ENCODE measurements around the gene RIMBP2. TPM values are rescaled to one million over a fixed set of nuclear protein-coding genes. Genes with fewer than 3 reads are reported as not detected.
"Not testable (repeated sequence)": the region's sequence is repeated elsewhere in the genome, so short reads cannot be mapped to it uniquely, and the experiment has no call there.

The RIMBP2 gene
- total and polyA plus RNA-seq, 2 donors = 0.47 to 0.78 TPM

DNA sequence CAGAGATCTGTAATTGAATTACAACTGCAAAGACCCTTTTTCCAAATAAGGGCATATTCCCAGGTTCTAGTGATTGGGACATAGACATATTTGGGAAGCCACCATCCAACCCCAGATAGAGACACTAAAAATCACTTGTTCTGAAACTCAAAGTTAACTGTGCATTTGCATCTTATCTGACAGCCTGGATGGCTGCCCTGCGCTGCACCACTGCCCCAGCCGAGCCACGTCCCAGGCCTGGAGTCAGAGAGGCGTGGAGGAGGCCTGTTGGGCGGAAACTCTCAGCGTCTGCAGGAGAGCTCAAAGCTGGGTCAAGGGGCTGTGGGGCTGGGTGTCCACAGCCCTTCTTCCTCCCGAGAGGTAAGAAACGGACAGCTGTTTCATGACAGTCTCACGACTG is 124.4 kb downstream of the RIMBP2 start:
- no peaks in the 10 kb centered on the region for H3K36me3 ChIP-seq (ENCODE audit: control insufficient read depth in 2 of 2, insufficient read depth in 2 of 2, low read length in 1 of 2)
- DNase-seq (ENCODE audit: low read depth in 6 of 9, low spot score in 9 of 9) = no peak
- 96% methylated on average over 9 of the region's 9 CpGs for WGBS
- no peaks in the 10 kb centered on the region for H3K27me3 ChIP-seq (ENCODE audit: control insufficient read depth in 2 of 2, insufficient read depth in 1 of 2, low read length in 1 of 2)
- no peak overlapping the region for H3K27ac ChIP-seq (ENCODE audit: low read depth in 1 of 2, low read length in 1 of 2)
- no peak overlapping the region for H3K4me3 ChIP-seq (ENCODE audit: low read length in 2 of 2)
- peaks cover 0 to 15% of the 10 kb centered on the region in 2 donors for H3K4me1 ChIP-seq (ENCODE audit: control insufficient read depth in 2 of 2, insufficient read depth in 2 of 2, low read length in 2 of 2)
- no peaks in the 10 kb centered on the region for H3K9me3 ChIP-seq (ENCODE audit: control insufficient read depth in 2 of 2, insufficient read depth in 1 of 2, low read length in 1 of 2)

DNA sequence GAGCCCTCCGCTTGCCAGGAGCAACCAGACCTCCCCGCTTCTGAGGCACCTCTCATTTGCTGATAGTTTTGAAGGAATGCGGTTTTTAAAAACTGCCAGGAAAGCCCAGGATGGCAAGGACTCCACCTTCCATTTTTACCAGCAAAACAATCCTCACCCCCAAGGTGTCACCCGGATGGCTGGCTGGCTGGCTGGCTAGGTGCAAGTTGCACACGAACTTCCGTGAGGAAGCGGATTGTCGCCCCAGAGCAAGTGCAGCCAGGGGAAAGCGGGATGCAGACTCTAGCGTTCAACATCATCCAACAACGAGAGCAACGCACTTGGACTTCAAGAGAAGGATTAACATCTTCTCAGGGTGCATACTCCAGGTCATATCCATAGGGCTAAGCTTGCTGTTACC is 125.4 kb downstream of the RIMBP2 start:
- peaks cover 0 to 15% of the 10 kb centered on the region in 2 donors for H3K4me1 ChIP-seq (ENCODE audit: control insufficient read depth in 2 of 2, insufficient read depth in 2 of 2, low read length in 2 of 2)
- no peaks in the 10 kb centered on the region for H3K9me3 ChIP-seq (ENCODE audit: control insufficient read depth in 2 of 2, insufficient read depth in 1 of 2, low read length in 1 of 2)
- WGBS = 95% methylated on average over 12 of the region's 12 CpGs
- DNase-seq (ENCODE audit: low read depth in 6 of 9, low spot score in 9 of 9) = no peak
- H3K4me3 ChIP-seq (ENCODE audit: low read length in 2 of 2) = no peak overlapping the region
- H3K27me3 ChIP-seq (ENCODE audit: control insufficient read depth in 2 of 2, insufficient read depth in 1 of 2, low read length in 1 of 2) = no peaks in the 10 kb centered on the region
- no peak overlapping the region for H3K27ac ChIP-seq (ENCODE audit: low read depth in 1 of 2, low read length in 1 of 2)
- no peaks in the 10 kb centered on the region for H3K36me3 ChIP-seq (ENCODE audit: control insufficient read depth in 2 of 2, insufficient read depth in 2 of 2, low read length in 1 of 2)

DNA sequence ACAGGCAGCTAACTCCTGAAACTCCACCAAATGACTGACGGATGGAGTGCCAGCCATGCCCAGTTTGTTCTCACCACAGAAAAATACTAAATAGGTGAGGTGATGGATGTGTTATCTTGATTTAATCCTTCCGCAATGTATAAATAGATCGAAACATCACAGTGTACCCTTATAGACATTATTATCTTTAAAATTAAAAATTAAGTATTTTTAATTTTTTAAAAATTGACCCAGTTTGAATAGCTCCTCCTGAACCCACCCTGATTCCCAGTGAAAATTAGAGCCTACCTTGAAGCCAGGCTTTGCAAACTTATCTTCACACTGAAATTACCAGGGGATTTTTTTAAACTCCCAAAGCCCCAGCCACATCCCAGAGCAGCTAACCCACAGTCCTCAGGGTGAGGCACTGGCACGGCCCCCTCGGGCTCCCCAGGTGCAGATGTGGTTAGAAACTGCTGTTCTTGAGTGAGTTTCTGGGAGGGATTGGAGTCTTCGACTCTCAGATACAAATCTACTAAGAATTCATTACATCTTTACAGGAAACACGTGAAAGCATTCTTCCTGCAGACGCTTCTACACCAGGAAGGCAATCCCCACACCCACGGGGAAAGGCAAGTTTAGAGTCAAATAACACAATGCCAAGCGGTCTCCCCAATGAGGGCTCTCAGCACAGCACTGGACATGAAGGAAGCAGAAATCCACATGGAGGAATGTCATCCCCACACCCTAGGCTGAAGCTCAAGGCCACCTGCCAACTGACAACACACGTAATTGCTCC is 126.4 kb downstream of the RIMBP2 start:
- H3K9me3 ChIP-seq (ENCODE audit: control insufficient read depth in 2 of 2, insufficient read depth in 1 of 2, low read length in 1 of 2) = no peaks in the 10 kb centered on the region
- H3K36me3 ChIP-seq (ENCODE audit: control insufficient read depth in 2 of 2, insufficient read depth in 2 of 2, low read length in 1 of 2) = no peaks in the 10 kb centered on the region
- H3K4me3 ChIP-seq (ENCODE audit: low read length in 2 of 2) = no peak overlapping the region
- H3K27ac ChIP-seq (ENCODE audit: low read depth in 1 of 2, low read length in 1 of 2) = no peak overlapping the region
- peaks cover 0 to 15% of the 10 kb centered on the region in 2 donors for H3K4me1 ChIP-seq (ENCODE audit: control insufficient read depth in 2 of 2, insufficient read depth in 2 of 2, low read length in 2 of 2)
- no peaks in the 10 kb centered on the region for H3K27me3 ChIP-seq (ENCODE audit: control insufficient read depth in 2 of 2, insufficient read depth in 1 of 2, low read length in 1 of 2)
- DNase-seq (ENCODE audit: low read depth in 6 of 9, low spot score in 9 of 9) = peak in 5 of 9 donors; percentile 12 to 67 (median 35)
- WGBS = 22% methylated on average over 11 of the region's 11 CpGs

DNA sequence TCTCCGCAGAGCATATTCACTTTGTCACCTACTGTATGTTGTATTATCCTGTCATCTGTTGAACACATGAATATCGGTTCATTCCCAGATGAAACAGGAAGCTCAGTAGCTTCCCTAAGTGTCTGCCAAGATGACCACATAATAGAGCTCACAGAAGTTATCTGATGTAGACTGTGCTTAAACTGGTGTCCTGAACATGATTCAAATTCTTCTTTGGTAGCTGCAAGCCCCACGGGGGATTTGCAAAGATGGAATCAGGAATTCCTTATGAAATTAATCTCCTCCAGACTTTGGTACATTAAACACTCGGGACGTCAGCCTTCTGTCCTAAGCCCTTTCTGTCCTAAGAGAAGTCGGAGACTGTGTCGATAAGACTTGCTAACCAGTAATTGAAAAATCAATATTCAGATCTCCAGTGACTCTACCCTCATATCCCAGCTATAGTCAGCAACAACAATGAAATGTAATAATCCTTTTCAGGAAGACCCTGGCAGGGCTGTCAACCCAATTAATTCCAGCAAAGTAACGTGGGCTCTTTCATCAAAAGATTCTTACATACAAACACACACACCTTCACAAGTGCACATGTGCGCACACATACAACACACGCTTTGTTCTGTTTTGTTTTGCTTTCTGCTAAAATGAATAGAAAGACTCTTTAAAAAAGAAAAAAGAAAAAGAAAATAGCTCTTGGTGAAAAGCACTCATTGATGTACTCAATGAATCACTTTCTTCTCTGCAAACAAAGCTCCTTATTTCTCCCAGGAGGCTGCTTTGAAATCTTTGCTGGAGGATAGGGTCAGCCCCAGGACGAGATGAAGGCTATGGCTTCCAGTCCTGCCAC is 127.2 kb downstream of the RIMBP2 start:
- 73% methylated on average over 11 of the region's 11 CpGs for WGBS
- H3K27ac ChIP-seq (ENCODE audit: low read depth in 1 of 2, low read length in 1 of 2) = no peak overlapping the region
- H3K9me3 ChIP-seq (ENCODE audit: control insufficient read depth in 2 of 2, insufficient read depth in 1 of 2, low read length in 1 of 2) = no peaks in the 10 kb centered on the region
- DNase-seq (ENCODE audit: low read depth in 6 of 9, low spot score in 9 of 9) = no peak
- H3K27me3 ChIP-seq (ENCODE audit: control insufficient read depth in 2 of 2, insufficient read depth in 1 of 2, low read length in 1 of 2) = no peaks in the 10 kb centered on the region
- H3K4me1 ChIP-seq (ENCODE audit: control insufficient read depth in 2 of 2, insufficient read depth in 2 of 2, low read length in 2 of 2) = peaks cover 0 to 15% of the 10 kb centered on the region in 2 donors
- no peaks in the 10 kb centered on the region for H3K36me3 ChIP-seq (ENCODE audit: control insufficient read depth in 2 of 2, insufficient read depth in 2 of 2, low read length in 1 of 2)
- H3K4me3 ChIP-seq (ENCODE audit: low read length in 2 of 2) = no peak overlapping the region

DNA sequence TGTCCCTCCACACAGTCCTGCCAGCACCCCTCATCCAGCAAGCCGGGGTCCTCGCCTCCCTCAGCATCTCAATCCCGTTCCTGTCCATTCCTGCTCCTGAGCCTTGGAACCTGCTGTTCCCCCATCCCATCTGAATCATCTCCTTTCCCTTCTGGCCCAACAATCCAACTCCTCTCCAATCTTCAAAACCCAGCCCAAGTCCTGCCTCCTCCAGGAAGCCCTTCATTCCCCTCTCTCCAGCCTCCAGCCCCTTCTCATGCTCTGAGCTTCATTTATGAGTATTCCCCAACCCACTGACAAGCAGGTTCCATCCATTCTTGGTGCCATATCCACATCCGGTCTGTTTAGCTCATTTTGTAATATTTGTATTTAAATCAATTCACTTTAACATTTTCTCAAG is 128.1 kb downstream of the RIMBP2 start:
- Histone ChIP-seq H3K4me1 (ENCODE audit: control insufficient read depth in 2 of 2, insufficient read depth in 2 of 2, low read length in 2 of 2) (peaks cover 0 to 15% of the 10 kb centered on the region in 2 donors), H3K9me3 (ENCODE audit: control insufficient read depth in 2 of 2, insufficient read depth in 1 of 2, low read length in 1 of 2) (no peaks in the 10 kb centered on the region), H3K27ac (ENCODE audit: low read depth in 1 of 2, low read length in 1 of 2) (no peak overlapping the region), H3K36me3 (ENCODE audit: control insufficient read depth in 2 of 2, insufficient read depth in 2 of 2, low read length in 1 of 2) (no peaks in the 10 kb centered on the region), H3K4me3 (ENCODE audit: low read length in 2 of 2) (no peak overlapping the region), H3K27me3 (ENCODE audit: control insufficient read depth in 2 of 2, insufficient read depth in 1 of 2, low read length in 1 of 2) (no peaks in the 10 kb centered on the region)
- WGBS = 97% methylated on average over 4 of the region's 4 CpGs
- DNase-seq (ENCODE audit: low read depth in 6 of 9, low spot score in 9 of 9) = no peak

DNA sequence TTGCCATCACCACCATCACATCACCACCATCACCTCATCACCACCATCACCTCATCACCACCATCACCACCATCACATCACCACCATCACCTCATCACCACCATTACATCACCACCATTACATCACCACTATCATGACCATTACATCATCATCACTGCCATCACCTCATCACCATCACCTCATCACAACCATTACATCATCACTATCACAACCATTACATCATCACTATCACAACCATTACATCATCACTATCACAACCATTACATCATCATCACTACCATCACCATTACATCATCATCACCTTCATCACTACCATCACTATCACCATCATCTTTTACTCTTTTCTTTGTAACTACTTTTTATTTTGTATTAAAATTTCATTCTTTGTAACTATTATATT is 131.6 kb downstream of the RIMBP2 start:
- not testable (repeated sequence) for DNase-seq (ENCODE audit: low read depth in 6 of 9, low spot score in 9 of 9); H3K27ac ChIP-seq (ENCODE audit: low read depth in 1 of 2, low read length in 1 of 2); H3K36me3 ChIP-seq (ENCODE audit: control insufficient read depth in 2 of 2, insufficient read depth in 2 of 2, low read length in 1 of 2); H3K27me3 ChIP-seq (ENCODE audit: control insufficient read depth in 2 of 2, insufficient read depth in 1 of 2, low read length in 1 of 2); H3K9me3 ChIP-seq (ENCODE audit: control insufficient read depth in 2 of 2, insufficient read depth in 1 of 2, low read length in 1 of 2); H3K4me3 ChIP-seq (ENCODE audit: low read length in 2 of 2)
- H3K4me1 ChIP-seq (ENCODE audit: control insufficient read depth in 2 of 2, insufficient read depth in 2 of 2, low read length in 2 of 2) = peaks cover 0 to 10% of the 10 kb centered on the region in 2 donors

DNA sequence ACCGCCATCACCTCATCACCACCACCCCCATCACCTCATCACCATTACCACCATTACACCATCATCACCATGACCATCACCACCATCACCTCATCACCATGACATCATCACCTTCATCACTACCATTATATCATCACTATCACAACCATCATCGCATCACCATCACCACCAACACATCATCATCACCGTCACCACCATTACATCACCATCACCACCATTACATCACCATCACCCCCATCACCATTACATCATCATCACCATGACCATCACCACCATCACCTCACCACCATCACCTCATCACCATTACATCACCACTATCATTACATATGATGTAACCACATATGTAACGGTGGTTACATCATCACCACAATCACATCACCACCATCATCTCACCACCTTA is 132.3 kb downstream of the RIMBP2 start:
- 98% methylated on average over 4 of the region's 4 CpGs for WGBS
- Histone ChIP-seq H3K27ac (ENCODE audit: low read depth in 1 of 2, low read length in 1 of 2) (no peak overlapping the region), H3K36me3 (ENCODE audit: control insufficient read depth in 2 of 2, insufficient read depth in 2 of 2, low read length in 1 of 2) (no peaks in the 10 kb centered on the region), H3K4me3 (ENCODE audit: low read length in 2 of 2) (no peak overlapping the region), H3K4me1 (ENCODE audit: control insufficient read depth in 2 of 2, insufficient read depth in 2 of 2, low read length in 2 of 2) (peaks cover 0 to 5% of the 10 kb centered on the region in 2 donors), H3K27me3 (ENCODE audit: control insufficient read depth in 2 of 2, insufficient read depth in 1 of 2, low read length in 1 of 2) (no peaks in the 10 kb centered on the region), H3K9me3 (ENCODE audit: control insufficient read depth in 2 of 2, insufficient read depth in 1 of 2, low read length in 1 of 2) (peaks cover 0 to 4% of the 10 kb centered on the region in 2 donors)
- no peak for DNase-seq (ENCODE audit: low read depth in 6 of 9, low spot score in 9 of 9)

DNA sequence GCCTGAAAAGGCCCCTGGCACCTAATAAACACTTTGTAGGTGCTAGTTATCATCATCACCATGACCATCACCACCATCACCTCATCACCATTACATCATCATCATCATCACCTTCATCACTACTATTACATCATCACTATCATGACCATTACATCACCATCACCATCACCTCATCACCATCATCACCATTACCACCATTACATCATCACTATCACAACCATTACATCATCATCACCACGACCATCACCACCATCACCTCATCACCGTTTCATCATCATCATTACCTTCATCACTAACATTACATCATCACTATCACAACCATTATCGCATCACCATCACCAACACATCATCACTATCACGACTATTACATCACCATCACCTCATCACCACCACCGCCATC is 132.8 kb downstream of the RIMBP2 start:
- DNase-seq (ENCODE audit: low read depth in 6 of 9, low spot score in 9 of 9) = no peak
- Histone ChIP-seq H3K4me1 (ENCODE audit: control insufficient read depth in 2 of 2, insufficient read depth in 2 of 2, low read length in 2 of 2) (peaks cover 0 to under 1% of the 10 kb centered on the region in 2 donors), H3K27me3 (ENCODE audit: control insufficient read depth in 2 of 2, insufficient read depth in 1 of 2, low read length in 1 of 2) (no peaks in the 10 kb centered on the region)

DNA sequence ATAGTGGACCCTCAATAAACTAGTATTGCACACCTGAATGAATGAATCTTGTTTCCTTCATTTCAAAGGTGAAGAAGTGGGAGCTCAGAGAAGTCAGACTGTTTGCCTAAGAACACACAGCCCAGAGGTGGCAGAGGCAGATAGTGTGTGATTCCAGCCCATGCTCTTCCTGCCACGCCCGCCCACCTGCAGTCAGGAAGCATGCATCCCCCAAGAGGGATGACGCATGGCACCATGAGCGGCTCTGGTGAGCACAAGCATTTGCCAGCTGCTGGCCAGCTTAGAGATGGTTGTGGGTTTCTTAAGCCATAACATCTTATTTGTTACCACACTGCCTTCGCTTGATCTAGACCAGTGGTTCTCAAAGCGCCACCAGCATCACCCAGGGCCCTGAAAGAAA is 133.8 kb downstream of the RIMBP2 start:
- Histone ChIP-seq H3K4me3 (ENCODE audit: low read length in 2 of 2) (no peak overlapping the region), H3K4me1 (ENCODE audit: control insufficient read depth in 2 of 2, insufficient read depth in 2 of 2, low read length in 2 of 2) (no peaks in the 10 kb centered on the region), H3K36me3 (ENCODE audit: control insufficient read depth in 2 of 2, insufficient read depth in 2 of 2, low read length in 1 of 2) (no peaks in the 10 kb centered on the region), H3K9me3 (ENCODE audit: control insufficient read depth in 2 of 2, insufficient read depth in 1 of 2, low read length in 1 of 2) (peaks cover 0 to 4% of the 10 kb centered on the region in 2 donors), H3K27ac (ENCODE audit: low read depth in 1 of 2, low read length in 1 of 2) (no peak overlapping the region), H3K27me3 (ENCODE audit: control insufficient read depth in 2 of 2, insufficient read depth in 1 of 2, low read length in 1 of 2) (no peaks in the 10 kb centered on the region)
- 93% methylated on average over 6 of the region's 6 CpGs for WGBS
- no peak for DNase-seq (ENCODE audit: low read depth in 6 of 9, low spot score in 9 of 9)

More for the DNA sequence above, 132.8 kb downstream of the RIMBP2 start:
- peaks cover 0 to 4% of the 10 kb centered on the region in 2 donors for H3K9me3 ChIP-seq (ENCODE audit: control insufficient read depth in 2 of 2, insufficient read depth in 1 of 2, low read length in 1 of 2)
- 82% methylated on average over 5 of the region's 5 CpGs for WGBS
- no peak overlapping the region for H3K27ac ChIP-seq (ENCODE audit: low read depth in 1 of 2, low read length in 1 of 2)
- H3K36me3 ChIP-seq (ENCODE audit: control insufficient read depth in 2 of 2, insufficient read depth in 2 of 2, low read length in 1 of 2) = no peaks in the 10 kb centered on the region
- H3K4me3 ChIP-seq (ENCODE audit: low read length in 2 of 2) = no peak overlapping the region

Data from thymus (tissue), 11 donors.